ENCODE measurements around the gene PWP2.
"Not testable (repeated sequence)": the region's sequence is repeated elsewhere in the genome, so short reads cannot be mapped to it uniquely, and the experiment has no call there.

The PWP2 gene

GRCh38 chr21:44163167-44163653 lies 56.0 kb downstream of the PWP2 start:
- DNase-seq (ENCODE audit: low read depth): not testable (repeated sequence)

- not testable (repeated sequence) for DNase-seq (ENCODE audit: low read depth)
Measured at GRCh38 chr21:44165933-44166332, 58.7 kb downstream of the PWP2 start.

- not testable (repeated sequence) for DNase-seq (ENCODE audit: low read depth)
Measured at GRCh38 chr21:44167527-44167926, 60.3 kb downstream of the PWP2 start.

- not testable (repeated sequence) for DNase-seq (ENCODE audit: low read depth)
Measured at GRCh38 chr21:44170326-44170725, 63.1 kb downstream of the PWP2 start.

GRCh38 chr21:44170863-44171262 lies 63.7 kb downstream of the PWP2 start:
- DNase-seq (ENCODE audit: low read depth): not testable (repeated sequence)

GRCh38 chr21:44171962-44172572 lies 64.9 kb downstream of the PWP2 start:
- not testable (repeated sequence) for DNase-seq (ENCODE audit: low read depth)

- DNase-seq (ENCODE audit: low read depth): not testable (repeated sequence)
Measured at GRCh38 chr21:44172741-44173140, 65.5 kb downstream of the PWP2 start.

GRCh38 chr21:44175189-44175588 lies 68.0 kb downstream of the PWP2 start:
- not testable (repeated sequence) for DNase-seq (ENCODE audit: low read depth)

GRCh38 chr21:44176127-44176526 lies 68.9 kb downstream of the PWP2 start:
- DNase-seq (ENCODE audit: low read depth): not testable (repeated sequence)
